ENCODE data around the gene SPEM2.

Gene SPEM2

GRCh38 chr17:7460850-7461660, 35.6 kb downstream of the SPEM2 start:
- Histone ChIP-seq H3K4me1 (ENCODE audit: insufficient read depth, poor library complexity, severe bottlenecking) (no peaks in the 10 kb centered on the region), H3K27me3 (ENCODE audit: insufficient read depth, poor library complexity, severe bottlenecking) (no peaks in the 10 kb centered on the region), H3K9me3 (ENCODE audit: severe bottlenecking) (no peaks in the 10 kb centered on the region), H3K36me3 (ENCODE audit: low read depth) (peaks cover 12% of the 10 kb centered on the region; the same call in 1 of the 2 replicates), H3K27ac (ENCODE audit: poor library complexity, severe bottlenecking) (peak overlapping the region; percentile 25), H3K4me3 (ENCODE audit: severe bottlenecking) (no peak overlapping the region)
- DNase-seq (ENCODE audit: low spot score) (no peak), ATAC-seq (ENCODE audit: low read depth) (peak; percentile 20; the same call in 1 of the 3 replicates)
- no peak for TF ChIP-seq CTCF (IDR thresholded peaks at IDR 0.05; ENCODE audit: poor library complexity, severe bottlenecking)

- Histone ChIP-seq H3K27ac (ENCODE audit: poor library complexity, severe bottlenecking) (no peak overlapping the region), H3K27me3 (ENCODE audit: insufficient read depth, poor library complexity, severe bottlenecking) (no peaks in the 10 kb centered on the region), H3K4me1 (ENCODE audit: insufficient read depth, poor library complexity, severe bottlenecking) (no peaks in the 10 kb centered on the region), H3K9me3 (ENCODE audit: severe bottlenecking) (no peaks in the 10 kb centered on the region), H3K4me3 (ENCODE audit: severe bottlenecking) (no peak overlapping the region), H3K36me3 (ENCODE audit: low read depth) (peaks cover 25% of the 10 kb centered on the region)
- DNase-seq (ENCODE audit: low spot score), result no peak
- no peak for TF ChIP-seq CTCF (IDR thresholded peaks at IDR 0.05; ENCODE audit: poor library complexity, severe bottlenecking)
- no peak for ATAC-seq (ENCODE audit: low read depth)
Measured at GRCh38 chr17:7462474-7463371, 37.3 kb downstream of the SPEM2 start.

- TF ChIP-seq CTCF (IDR thresholded peaks at IDR 0.05; ENCODE audit: poor library complexity, severe bottlenecking), result no peak
- ATAC-seq (ENCODE audit: low read depth) (no peak), DNase-seq (ENCODE audit: low spot score) (no peak)
- H3K27me3 ChIP-seq (ENCODE audit: insufficient read depth, poor library complexity, severe bottlenecking), result no peaks in the 10 kb centered on the region
- peaks cover 26% of the 10 kb centered on the region for H3K36me3 ChIP-seq (ENCODE audit: low read depth)
- no peaks in the 10 kb centered on the region for H3K4me1 ChIP-seq (ENCODE audit: insufficient read depth, poor library complexity, severe bottlenecking)
- no peak overlapping the region for H3K27ac ChIP-seq (ENCODE audit: poor library complexity, severe bottlenecking)
- H3K9me3 ChIP-seq (ENCODE audit: severe bottlenecking), result no peaks in the 10 kb centered on the region
- no peak overlapping the region for H3K4me3 ChIP-seq (ENCODE audit: severe bottlenecking)
Measured at GRCh38 chr17:7463372-7463846, 38.0 kb downstream of the SPEM2 start.

DNA sequence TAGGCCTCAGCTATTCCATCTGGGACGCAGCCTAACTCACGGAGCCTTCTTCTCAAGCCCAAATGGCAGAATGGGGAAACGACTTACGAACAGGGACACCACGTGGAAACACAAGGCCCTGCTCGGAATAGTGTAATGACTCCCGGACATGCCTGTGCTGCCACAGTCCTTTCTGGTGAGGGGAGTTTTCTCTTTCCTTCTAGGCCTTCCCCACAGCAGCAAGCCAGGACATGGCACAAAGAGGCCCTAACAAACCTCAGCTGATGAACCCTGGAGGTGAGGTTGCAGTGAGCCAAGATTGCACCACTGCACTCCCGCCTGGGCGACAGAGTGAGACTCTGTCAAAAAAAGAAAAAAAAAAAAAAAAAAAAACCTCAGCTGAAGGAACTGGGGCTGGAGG, 38.7 kb downstream of the SPEM2 start:
- H3K4me3 ChIP-seq (ENCODE audit: severe bottlenecking), result no peak overlapping the region
- no peak overlapping the region for H3K27ac ChIP-seq (ENCODE audit: poor library complexity, severe bottlenecking)
- H3K4me1 ChIP-seq (ENCODE audit: insufficient read depth, poor library complexity, severe bottlenecking), result no peaks in the 10 kb centered on the region
- peaks cover 28% of the 10 kb centered on the region for H3K36me3 ChIP-seq (ENCODE audit: low read depth)
- DNase-seq (ENCODE audit: low spot score) (no peak), ATAC-seq (ENCODE audit: low read depth) (no peak)
- H3K9me3 ChIP-seq (ENCODE audit: severe bottlenecking), result no peaks in the 10 kb centered on the region
- TF ChIP-seq CTCF (IDR thresholded peaks at IDR 0.05; ENCODE audit: poor library complexity, severe bottlenecking), result no peak
- H3K27me3 ChIP-seq (ENCODE audit: insufficient read depth, poor library complexity, severe bottlenecking), result no peaks in the 10 kb centered on the region

Data from RWPE2 (cell line).